Chondrocyte (in vitro differentiated cells): ENCODE data around the gene G3BP1. TPM values are rescaled to one million over a fixed set of nuclear protein-coding genes. Genes with fewer than 3 reads are reported as not detected.

Experiments
- DNase-seq: peaks from one replicate; pipeline ENCODE4 v3.0.0; 2021; ENCODE audit warnings: mixed read lengths, low spot score
- H3K27ac Mint-ChIP-seq: one replicate; pipeline ENCODE4 v1.8.0; 2021; ENCODE audit warnings: mild to moderate bottlenecking, moderate library complexity, mixed read lengths; ENCODE audit not compliant: unreplicated experiment
- H3K27me3 Mint-ChIP-seq: 2 replicates; pipeline ENCODE4 v1.8.0; 2021; ENCODE audit warnings: low read depth, mixed read lengths
- H3K36me3 Mint-ChIP-seq: 2 replicates; pipeline ENCODE4 v1.8.0; 2021; ENCODE audit warnings: low read depth, mixed read lengths
- H3K4me1 Mint-ChIP-seq: 2 replicates; pipeline ENCODE4 v1.8.0; 2021; ENCODE audit warnings: low read depth, mild to moderate bottlenecking, mixed read lengths
- H3K4me3 Mint-ChIP-seq: one replicate; pipeline ENCODE4 v1.8.0; 2021; ENCODE audit warnings: mild to moderate bottlenecking, moderate library complexity, mixed read lengths; ENCODE audit not compliant: unreplicated experiment
- H3K9me3 Mint-ChIP-seq: 2 replicates; pipeline ENCODE4 v1.8.0; 2021; ENCODE audit warnings: low read depth, mixed read lengths
- total RNA-seq: library from RNA; stranded (reverse); gene quantifications from 3 replicates; pipeline ENCODE4 v1.2.1, GENCODE V29; 2021
- TF ChIP-seq, protein P1 (sequence below): fragments of 200-600 bp; sonication (generic); IDR thresholded peaks from 2 replicates; pipeline ENCODE4 v1.5.0; 2021; ENCODE audit warnings: antibody characterized with exemption, mild to moderate bottlenecking, moderate library complexity

Gene G3BP1
- total RNA-seq, 1 donor from 2014 or later, result 181 TPM

DNA sequence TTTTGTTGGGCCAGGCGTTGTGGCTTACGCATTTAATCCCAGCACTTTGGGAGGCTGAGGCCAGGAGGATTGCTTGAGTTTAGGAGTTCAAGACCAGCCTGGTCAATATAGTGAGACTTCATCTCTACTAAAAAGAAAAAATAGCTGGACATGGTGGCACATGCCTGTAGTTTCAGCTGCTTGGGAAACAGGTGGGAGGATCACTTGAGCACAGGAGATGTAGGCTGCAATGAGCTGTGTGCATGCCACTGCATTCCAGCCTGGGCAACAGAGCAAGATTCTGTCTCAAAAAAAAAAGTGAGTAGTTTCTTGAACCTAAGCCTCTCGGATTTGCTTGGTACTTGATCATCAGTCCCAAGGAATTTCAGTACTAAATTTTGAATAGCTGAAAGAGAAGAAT lies 26.9 kb downstream of the G3BP1 start:
- peaks cover 27% of the 10 kb centered on the region for H3K4me1 Mint-ChIP-seq
- H3K9me3 Mint-ChIP-seq, result no peaks in the 10 kb centered on the region
- TF ChIP-seq, protein P1, sequence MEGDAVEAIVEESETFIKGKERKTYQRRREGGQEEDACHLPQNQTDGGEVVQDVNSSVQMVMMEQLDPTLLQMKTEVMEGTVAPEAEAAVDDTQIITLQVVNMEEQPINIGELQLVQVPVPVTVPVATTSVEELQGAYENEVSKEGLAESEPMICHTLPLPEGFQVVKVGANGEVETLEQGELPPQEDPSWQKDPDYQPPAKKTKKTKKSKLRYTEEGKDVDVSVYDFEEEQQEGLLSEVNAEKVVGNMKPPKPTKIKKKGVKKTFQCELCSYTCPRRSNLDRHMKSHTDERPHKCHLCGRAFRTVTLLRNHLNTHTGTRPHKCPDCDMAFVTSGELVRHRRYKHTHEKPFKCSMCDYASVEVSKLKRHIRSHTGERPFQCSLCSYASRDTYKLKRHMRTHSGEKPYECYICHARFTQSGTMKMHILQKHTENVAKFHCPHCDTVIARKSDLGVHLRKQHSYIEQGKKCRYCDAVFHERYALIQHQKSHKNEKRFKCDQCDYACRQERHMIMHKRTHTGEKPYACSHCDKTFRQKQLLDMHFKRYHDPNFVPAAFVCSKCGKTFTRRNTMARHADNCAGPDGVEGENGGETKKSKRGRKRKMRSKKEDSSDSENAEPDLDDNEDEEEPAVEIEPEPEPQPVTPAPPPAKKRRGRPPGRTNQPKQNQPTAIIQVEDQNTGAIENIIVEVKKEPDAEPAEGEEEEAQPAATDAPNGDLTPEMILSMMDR, result no peak
- no peak overlapping the region for H3K4me3 Mint-ChIP-seq
- no peak for DNase-seq
- H3K27ac Mint-ChIP-seq, result no peak overlapping the region
- H3K36me3 Mint-ChIP-seq, result peaks cover 41% of the 10 kb centered on the region
- no peaks in the 10 kb centered on the region for H3K27me3 Mint-ChIP-seq

- H3K27ac Mint-ChIP-seq, result peak overlapping the region; percentile 52
- peaks cover 40% of the 10 kb centered on the region for H3K36me3 Mint-ChIP-seq
- H3K27me3 Mint-ChIP-seq, result no peaks in the 10 kb centered on the region
- peaks cover 34% of the 10 kb centered on the region for H3K4me1 Mint-ChIP-seq
- DNase-seq, result no peak
- no peak overlapping the region for H3K4me3 Mint-ChIP-seq
- H3K9me3 Mint-ChIP-seq, result no peaks in the 10 kb centered on the region
- TF ChIP-seq, protein P1, result no peak
Measured at GRCh38 chr5:151799407-151799806, 27.7 kb downstream of the G3BP1 start.

DNA sequence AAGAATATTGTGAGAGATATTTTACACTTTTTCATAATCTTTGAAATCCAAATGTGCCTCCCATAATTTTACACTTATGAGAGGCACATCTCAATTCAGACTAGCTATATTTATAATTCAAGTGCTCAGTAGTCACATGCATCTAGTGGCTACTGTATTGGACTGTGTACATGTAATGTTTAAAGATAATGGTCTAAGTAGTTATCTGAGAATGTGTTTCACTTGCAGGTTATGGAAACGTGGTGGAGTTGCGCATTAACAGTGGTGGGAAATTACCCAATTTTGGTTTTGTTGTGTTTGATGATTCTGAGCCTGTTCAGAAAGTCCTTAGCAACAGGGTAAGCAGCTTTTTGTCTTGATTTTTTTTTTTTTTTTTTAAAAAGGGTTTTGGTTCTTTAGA lies 28.8 kb downstream of the G3BP1 start:
- Mint-ChIP-seq H3K4me1 (peaks cover 41% of the 10 kb centered on the region), H3K36me3 (peaks cover 38% of the 10 kb centered on the region), H3K27me3 (no peaks in the 10 kb centered on the region), H3K27ac (peak overlapping the region; percentile 41), H3K4me3 (no peak overlapping the region), H3K9me3 (no peaks in the 10 kb centered on the region)
- TF ChIP-seq, protein P1, result no peak
- DNase-seq, result no peak

GRCh38 chr5:151805414-151806223 lies 33.9 kb downstream of the G3BP1 start:
- TF ChIP-seq, protein P1, result no peak
- DNase-seq, result no peak
- H3K27ac Mint-ChIP-seq, result peak overlapping the region; percentile 17
- H3K4me3 Mint-ChIP-seq, result no peak overlapping the region
- peaks cover 27% of the 10 kb centered on the region for H3K36me3 Mint-ChIP-seq
- no peaks in the 10 kb centered on the region for H3K27me3 Mint-ChIP-seq
- peaks cover 53% of the 10 kb centered on the region for H3K4me1 Mint-ChIP-seq
- no peaks in the 10 kb centered on the region for H3K9me3 Mint-ChIP-seq

DNA sequence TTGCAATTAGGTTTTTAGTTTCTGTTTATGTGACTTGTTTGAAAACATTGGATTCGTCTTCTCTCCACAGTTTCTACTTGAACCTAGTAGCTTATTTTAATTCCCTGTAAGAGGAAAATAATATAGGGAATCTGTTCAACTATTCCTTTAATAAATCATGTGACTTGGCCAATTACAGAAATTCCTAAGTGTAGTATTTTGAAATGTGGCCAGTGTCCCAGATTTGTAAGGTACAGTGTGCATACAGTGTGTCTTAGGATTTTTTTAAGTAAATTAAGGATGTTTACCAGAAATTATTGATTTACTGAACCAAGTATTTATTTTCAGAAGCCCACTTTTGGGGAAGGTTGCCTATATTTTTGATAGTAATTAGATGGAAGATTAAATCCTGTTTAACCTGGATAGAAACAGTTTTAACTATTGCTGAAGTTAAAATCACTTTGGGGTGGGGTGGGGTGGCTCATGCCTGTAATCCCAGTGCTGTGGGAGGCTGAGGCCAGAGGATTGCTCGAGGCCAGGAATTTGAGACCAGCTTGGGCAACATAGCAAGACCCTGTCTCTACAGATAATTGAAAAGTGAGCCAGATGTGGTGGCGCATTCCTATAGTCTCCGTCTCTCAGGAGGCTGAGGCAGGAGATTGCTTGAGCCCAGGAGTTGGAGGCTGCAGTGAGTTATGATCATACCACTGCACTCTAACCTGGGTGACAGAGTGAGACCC lies 36.9 kb downstream of the G3BP1 start:
- H3K4me1 Mint-ChIP-seq, result peaks cover 63% of the 10 kb centered on the region
- DNase-seq, result no peak
- H3K36me3 Mint-ChIP-seq, result peaks cover 33% of the 10 kb centered on the region
- no peak overlapping the region for H3K4me3 Mint-ChIP-seq
- peaks cover 3% of the 10 kb centered on the region for H3K9me3 Mint-ChIP-seq
- H3K27ac Mint-ChIP-seq, result no peak overlapping the region
- TF ChIP-seq, protein P1, result no peak
- H3K27me3 Mint-ChIP-seq, result no peaks in the 10 kb centered on the region
